HG02610 (cell line): ENCODE measurements around the gene RTL10.

ENCODE experiments used
- ATAC-seq: cut with Tn5 transposase; IDR thresholded peaks from one replicate; pipeline ENCODE4 v1.9.1; 2021; ENCODE audit warnings: mild to moderate bottlenecking, moderate library complexity; ENCODE audit not compliant: unreplicated experiment

Gene RTL10

GRCh38 chr22:19865141-19865829, 10.6 kb upstream of the RTL10 start:
- no peak for ATAC-seq

DNA sequence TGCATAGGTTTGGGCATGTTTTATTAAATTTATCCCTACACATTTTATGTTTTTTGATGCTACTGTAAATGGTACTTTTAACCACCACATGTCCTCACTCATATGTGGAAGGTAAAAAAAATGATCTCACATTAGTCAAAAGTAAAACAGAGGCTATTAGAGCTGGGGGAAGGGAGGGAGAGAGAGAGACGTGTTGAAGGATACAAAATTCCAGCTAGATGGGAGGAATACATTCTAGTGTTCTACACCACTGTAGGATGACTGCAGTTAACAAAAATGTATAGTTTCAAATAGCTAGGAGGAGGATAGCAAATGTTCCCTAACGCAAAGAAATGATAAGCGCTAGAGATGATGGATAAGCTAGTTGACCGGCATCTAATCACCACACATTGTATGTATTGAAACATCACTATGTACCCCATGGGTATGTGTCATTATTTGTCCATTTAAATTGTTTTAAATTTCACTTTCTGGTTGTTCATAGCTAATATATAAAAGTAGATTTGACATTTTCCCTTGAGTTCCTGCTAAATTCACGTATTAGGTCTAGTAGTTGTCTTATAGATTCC, 9.9 kb upstream of the RTL10 start:
- ATAC-seq: no peak

GRCh38 chr22:19863571-19863970, 8.9 kb upstream of the RTL10 start:
- ATAC-seq: no peak

DNA sequence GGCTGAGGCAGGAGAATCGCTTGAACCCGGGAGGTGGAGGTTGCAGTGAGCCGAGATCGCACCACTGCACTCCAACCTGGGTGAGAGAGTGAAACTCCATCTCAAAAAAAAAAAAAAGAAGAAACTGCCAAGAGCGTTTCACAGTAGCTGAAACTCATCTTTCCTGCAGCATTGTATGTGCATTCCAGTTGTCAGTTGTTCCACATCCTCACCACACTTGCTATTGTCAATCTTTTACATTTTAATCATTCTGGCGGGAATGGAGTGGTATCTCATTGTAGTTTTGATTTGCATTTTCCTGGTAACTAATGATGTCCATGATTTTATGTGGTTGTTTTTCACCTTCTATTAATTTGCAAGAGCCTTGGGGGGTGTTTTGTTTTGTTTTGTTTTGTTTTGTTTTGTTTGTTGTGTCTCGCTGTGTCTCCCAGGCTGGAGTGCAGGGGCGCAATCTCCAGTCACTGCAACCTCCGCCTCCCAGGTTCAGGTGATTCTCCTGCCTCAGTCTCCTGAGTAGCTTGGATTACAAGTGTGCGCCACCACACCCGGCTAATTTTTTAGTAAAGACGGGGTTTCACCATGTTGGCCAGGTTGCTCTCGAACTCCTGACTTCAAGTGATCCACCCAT, 8.1 kb upstream of the RTL10 start:
- ATAC-seq: no peak

DNA sequence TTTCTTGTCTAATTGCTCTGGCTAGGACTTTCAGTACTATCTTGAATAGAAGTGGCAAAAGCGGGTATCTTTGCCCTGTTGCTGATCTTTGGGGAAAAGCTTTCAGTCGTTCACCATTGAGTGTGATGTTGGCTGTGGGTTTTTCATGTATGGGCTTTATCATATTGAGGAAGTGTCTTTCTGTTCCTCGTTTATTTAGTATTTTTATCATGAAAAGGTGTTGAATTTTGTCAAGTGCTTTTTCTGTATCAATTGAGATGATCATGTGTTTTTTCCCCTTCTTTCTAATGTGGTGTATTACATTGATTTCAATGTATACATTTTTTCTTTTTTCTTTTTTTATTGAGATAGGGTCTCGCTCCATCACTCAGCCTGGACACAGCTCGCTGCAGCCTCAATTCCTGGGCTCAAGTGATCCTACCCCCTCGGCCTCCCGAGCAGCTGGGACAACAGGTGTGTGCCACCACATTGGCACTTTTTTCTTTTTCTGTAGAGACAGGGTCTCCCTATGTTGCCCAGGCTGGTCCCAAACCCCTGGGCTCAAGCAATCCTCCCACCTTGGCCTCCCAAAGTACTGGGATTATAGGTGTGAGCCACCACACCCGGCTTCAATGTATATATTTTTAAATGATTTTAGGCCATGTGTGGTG, 5.3 kb upstream of the RTL10 start:
- ATAC-seq: no peak

DNA sequence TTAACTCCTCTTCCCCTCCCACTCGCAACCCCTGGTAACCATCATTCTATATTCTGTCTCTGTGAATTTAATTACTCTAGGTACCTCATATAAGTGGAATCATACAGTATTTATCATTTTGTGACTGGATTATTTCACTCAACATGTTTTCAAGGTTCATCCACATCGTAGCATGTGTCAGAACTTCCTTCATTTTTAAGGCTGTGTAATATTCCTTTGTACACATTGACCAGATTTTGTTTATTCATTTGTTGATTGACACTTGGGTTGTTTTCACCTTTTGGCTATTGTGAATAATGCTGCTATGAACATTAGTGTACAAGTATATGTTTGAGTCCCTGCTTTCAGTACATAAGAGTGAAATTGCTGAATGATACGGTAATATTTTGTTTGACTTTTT, 2.7 kb upstream of the RTL10 start:
- no peak for ATAC-seq

- peak; percentile 33 for ATAC-seq
These were observed 1.1 kb upstream of the RTL10 start for GRCh38 chr22:19855504-19856409.

DNA sequence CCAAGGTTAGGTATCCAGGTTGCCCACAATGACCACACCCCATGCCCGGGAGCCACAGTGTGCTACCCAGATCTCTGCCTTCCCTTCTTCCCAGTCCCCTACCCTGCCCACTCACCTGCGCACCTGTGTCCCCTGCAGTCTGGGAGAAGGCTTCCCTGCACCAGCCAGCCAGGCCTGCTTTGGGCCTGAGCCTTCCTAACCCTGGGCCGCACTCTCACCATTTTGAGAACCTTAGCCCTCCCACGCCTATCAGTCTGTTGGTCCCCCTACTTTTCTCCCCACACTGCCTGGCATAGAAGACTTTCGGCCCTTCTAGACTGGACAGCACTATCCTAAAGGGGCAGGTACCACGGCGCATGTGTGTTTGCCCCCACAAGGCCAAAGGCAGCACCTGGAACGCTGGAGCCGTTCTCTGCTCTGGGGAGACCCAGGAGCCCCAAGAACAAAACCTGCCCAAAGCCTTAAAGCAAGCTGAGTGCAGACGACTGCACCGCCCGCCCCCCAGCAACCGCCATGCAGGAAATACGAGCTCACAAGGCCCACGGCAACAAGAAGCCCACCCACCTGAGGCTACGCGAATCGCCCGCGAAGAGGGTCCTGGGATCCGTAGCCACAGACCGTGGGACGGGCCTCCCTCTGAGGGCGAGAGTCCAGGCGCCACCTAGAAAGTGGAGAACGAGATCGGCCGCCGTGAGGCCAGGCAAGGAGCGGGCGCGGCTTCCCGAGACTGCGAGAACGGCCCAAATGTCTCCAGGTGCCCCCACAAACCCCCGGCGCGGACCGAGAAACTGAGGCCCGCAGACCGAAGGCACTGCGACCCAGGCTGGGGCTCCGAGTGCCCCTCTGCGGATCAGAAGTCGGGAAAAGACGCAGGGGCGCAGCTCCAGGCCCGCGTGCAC, 546 bp downstream of the RTL10 start:
- ATAC-seq: no peak

DNA sequence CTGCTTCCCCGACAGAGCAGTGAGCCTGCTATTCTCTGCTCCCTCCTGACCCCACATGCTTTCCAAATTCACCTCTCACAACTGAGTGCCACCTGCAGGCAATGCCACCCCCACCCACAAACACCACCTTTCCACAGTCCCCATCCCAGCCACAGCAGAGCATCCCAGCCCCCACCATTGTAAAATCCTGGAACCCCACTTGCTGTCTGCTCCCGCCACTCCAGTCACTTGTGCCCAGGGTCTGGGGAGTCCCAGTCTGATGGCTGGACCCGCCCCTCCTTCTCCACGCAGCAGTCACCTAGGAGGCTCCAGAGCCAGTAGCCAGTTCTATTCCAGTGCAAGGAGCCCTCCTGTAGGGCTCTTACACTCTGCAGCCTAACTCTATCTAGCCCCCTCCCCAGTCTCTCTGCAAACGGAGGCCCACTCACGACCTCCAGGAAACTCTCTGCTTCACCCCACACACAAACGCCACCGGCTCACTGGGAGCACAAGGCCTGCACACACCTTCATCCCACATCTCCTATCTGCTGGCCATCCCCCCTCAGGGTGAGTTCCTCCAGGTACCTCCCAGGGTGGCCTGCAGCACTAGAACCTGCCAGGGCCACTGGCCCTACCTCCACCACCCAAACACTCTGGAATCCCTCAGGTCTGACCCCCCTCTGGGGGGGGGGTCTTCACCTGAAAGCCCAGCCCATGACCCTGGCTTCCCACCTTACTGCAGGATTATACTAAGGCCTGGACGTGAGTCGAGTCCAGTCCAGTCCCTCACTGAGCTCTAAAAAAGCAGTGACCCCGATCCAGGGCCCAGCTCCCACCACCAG, 1.4 kb downstream of the RTL10 start:
- no peak for ATAC-seq

DNA sequence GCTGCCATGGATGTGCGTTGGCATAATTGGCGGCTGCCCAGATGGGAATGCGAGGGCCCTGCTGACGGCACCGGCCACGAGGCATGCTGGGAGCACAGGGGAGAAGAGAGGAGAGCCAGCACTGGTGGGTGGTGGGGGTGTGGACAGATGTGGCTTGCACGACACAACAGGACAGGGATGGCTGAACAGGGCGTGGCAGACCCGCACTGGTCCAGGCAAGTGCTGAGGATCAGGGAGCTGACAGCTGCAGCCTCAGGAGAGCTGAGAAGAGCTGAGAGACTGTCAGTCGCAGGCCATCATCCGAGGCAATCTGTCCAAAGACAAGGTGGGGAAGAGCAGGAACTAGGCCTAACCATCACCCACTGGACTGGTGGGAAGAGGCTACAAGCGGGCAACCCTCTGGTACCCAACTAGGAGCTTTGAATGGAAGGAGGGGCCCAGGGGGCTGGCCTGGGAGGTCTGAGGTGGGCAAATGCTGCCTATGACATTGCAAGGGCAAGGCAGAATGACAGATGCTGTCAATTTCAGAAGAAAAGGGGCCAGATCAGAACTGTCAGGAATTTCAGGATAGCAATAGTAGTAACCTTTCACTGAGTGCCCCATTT, 2.4 kb downstream of the RTL10 start:
- no peak for ATAC-seq

- ATAC-seq: no peak
These were observed 3.1 kb downstream of the RTL10 start for GRCh38 chr22:19851291-19852176.

- ATAC-seq: no peak
These were observed 3.9 kb downstream of the RTL10 start for GRCh38 chr22:19850763-19851109.

DNA sequence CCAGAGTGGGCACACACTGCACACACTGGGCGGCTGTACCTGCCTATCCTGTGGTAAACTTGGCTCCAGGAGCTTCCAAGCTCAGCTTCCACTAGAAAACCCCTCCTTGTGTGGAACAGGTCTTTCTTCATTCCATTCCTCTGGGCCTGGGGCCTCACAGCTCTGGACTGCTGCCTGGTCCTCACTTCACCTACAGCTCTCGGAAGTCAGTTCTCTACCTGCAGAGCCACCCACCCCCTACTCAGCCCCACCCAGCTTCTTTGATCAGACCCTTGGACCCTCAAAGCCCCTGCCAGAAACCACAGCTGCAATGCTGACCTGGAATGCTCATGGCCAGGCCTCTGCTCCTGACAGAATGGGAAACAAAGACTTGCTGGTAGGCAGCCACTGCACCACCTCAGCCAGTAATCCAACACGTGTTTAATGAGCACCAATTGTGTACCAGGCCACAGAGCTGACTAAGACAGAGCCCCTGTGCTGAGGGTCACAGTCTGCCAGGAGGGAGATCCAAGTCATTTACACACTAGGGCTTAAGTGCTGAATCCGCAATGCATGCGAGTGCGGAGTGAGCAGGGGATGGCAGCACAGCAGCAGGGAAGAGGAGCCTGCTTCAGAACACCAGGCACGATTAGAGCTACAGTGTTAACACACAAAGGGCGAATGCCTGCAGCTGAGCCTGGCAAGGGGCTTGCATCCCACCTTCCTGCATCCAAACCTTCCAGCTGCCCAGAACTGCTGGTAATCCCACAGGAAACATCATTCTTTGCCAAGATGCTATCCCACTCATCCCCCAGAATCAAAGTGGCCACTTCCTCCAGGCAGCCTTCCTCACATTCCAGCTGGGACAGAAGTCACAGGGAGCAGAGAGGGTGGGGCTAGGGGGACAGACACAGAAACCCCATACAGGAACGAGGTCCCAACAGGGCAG, 4.6 kb downstream of the RTL10 start:
- no peak for ATAC-seq

DNA sequence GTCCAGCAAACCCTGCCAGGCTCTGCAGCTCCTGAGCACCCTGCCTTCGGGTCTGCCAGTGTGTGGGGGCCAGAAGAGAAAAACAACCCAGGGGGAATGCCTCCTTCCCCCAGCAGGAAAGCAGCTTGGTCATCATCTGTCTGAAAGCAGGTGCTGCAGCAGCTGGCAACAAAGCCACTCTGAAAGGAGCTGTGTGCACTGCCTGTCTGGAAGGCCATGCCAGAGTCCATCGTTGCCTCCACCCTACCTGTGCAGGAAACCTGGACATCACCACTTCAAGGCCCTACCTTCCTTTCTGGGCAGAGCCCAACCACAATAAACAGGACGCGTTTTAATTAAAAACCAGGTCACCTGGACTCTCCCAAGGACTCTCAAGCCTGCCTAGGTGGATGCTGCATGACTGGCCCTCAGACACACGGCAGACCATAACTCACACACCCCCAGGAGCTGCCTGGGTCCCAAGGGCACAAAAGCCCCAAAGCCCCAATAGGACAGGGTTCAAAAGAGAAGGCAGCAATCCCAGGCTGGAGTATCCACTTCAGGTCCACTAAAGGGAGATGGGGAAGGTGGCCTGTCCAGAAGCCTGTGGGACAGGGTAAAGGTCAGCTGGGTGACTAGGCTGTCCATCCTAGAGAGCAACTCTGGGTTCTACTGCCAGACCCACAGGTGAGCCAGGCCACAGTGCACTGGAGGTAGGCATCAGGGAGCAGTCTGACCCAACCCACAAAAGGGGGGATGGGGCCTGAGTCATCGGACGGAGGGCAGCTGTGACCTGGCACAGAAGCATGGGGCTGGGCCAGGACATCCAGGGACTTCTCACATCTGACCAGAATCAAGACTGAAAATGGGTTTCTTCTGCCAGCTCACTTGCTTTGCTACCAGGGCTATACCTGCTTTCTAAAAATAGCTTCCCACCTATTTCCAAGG, 6.1 kb downstream of the RTL10 start:
- ATAC-seq: no peak

GRCh38 chr22:19847345-19847632, 7.4 kb downstream of the RTL10 start:
- no peak for ATAC-seq
